GM12865 (cell line): ENCODE measurements around the gene GRIA4.
"Not testable (repeated sequence)": the region's sequence is repeated elsewhere in the genome, so short reads cannot be mapped to it uniquely, and the experiment has no call there.

Experiments used
- DNase-seq: peaks from one replicate; pipeline ENCODE4 v3.0.0; 2010; ENCODE audit warnings: low read depth
- H3K4me3 ChIP-seq: 2 replicates; pipeline ENCODE4 v1.5.1; 2011; ENCODE audit warnings: mild to moderate bottlenecking, low read depth, low read length, control low read depth
- CTCF ChIP-seq: IDR thresholded peaks from 2 replicates; pipeline ENCODE4 v1.5.1; 2011; ENCODE audit warnings: low read length, control low read depth, low read depth, inconsistent platforms; ENCODE audit not compliant: insufficient read depth; ENCODE audit errors: missing control alignments

GRIA4 gene

GRCh38 chr11:105741488-105742020, 131.7 kb downstream of the GRIA4 start:
- no peak overlapping the region for H3K4me3 ChIP-seq
- TF ChIP-seq CTCF = no peak
- no peak for DNase-seq

- no peak for TF ChIP-seq CTCF
- no peak overlapping the region for H3K4me3 ChIP-seq
- DNase-seq = no peak
Measured at GRCh38 chr11:105754260-105754659, 144.4 kb downstream of the GRIA4 start.

- no peak for TF ChIP-seq CTCF
- H3K4me3 ChIP-seq = no peak overlapping the region
- DNase-seq = no peak
Measured at GRCh38 chr11:105754716-105755115, 144.8 kb downstream of the GRIA4 start.

- no peak overlapping the region for H3K4me3 ChIP-seq
- DNase-seq = no peak
- TF ChIP-seq CTCF = no peak
Measured at GRCh38 chr11:105757107-105757506, 147.2 kb downstream of the GRIA4 start.

GRCh38 chr11:105763594-105763993, 153.7 kb downstream of the GRIA4 start:
- H3K4me3 ChIP-seq = no peak overlapping the region
- no peak for TF ChIP-seq CTCF
- no peak for DNase-seq

GRCh38 chr11:105767931-105768330, 158.1 kb downstream of the GRIA4 start:
- no peak for DNase-seq
- H3K4me3 ChIP-seq = no peak overlapping the region
- no peak for TF ChIP-seq CTCF

GRCh38 chr11:105769627-105770026, 159.8 kb downstream of the GRIA4 start:
- TF ChIP-seq CTCF = no peak
- no peak for DNase-seq

GRCh38 chr11:105773452-105773851, 163.6 kb downstream of the GRIA4 start:
- DNase-seq, H3K4me3 ChIP-seq: not testable (repeated sequence)

More at GRCh38 chr11:105769627-105770026, 159.8 kb downstream of the GRIA4 start:
- no peak overlapping the region for H3K4me3 ChIP-seq
